HEK293T (cell line): ENCODE results near the gene ZFP1.

Experiments
- ARNT ChIP-seq: fragments of 450-650 bp; IDR thresholded peaks from 2 replicates; pipeline ENCODE4 v1.6.1; 2017; ENCODE audit warnings: mild to moderate bottlenecking
- TARDBP ChIP-seq: fragments of 450-650 bp; IDR thresholded peaks from 2 replicates; pipeline ENCODE4 v1.6.1; 2016

DNA sequence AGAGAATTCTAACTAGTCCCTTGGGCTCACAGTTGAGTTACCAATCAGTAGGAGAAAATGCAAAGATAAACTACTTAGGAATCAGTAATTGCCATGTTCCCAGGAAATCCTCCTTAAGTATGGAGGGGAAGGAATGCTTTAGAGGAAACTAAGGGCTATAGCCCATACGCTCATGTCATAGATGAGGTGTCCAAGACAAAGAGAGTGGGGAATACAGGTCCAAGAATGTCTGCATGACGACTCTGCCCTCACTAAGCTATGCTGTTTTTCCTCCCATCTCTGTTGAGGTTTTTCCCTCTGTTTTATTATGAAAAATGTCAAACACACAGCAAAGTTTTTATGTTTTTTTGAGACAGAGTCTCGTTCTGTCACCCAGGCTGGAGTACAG lies 47.7 kb upstream of the ZFP1 start:
- no peak for TF ChIP-seq ARNT
- TF ChIP-seq TARDBP = no peak
